Measurements from ENCODE around the gene GOLGA6L2.

Gene GOLGA6L2

GRCh38 chr15:23438816-23439466 is 8.1 kb downstream of the GOLGA6L2 start:
- TF ChIP-seq ZFP30 (CRISPR knock-in tag; IDR thresholded peaks at IDR 0.05) (no peak), ESRRG (CRISPR knock-in tag; IDR thresholded peaks at IDR 0.05) (no peak), PATZ1 (CRISPR knock-in tag; IDR thresholded peaks at IDR 0.05; ENCODE audit: borderline replicate concordance) (no peak), TOX (CRISPR knock-in tag; IDR thresholded peaks at IDR 0.05; ENCODE audit: borderline replicate concordance) (no peak), POU6F1 (CRISPR knock-in tag; IDR thresholded peaks at IDR 0.05; ENCODE audit: borderline replicate concordance, low read depth) (no peak), CSDC2 (CRISPR knock-in tag; IDR thresholded peaks at IDR 0.05) (no peak), ZFP3 (CRISPR knock-in tag; IDR thresholded peaks at IDR 0.05) (no peak), SNAI2 (CRISPR knock-in tag; IDR thresholded peaks at IDR 0.05) (no peak), ISL1 (CRISPR knock-in tag; IDR thresholded peaks at IDR 0.05) (no peak), OSR1 (CRISPR knock-in tag; IDR thresholded peaks at IDR 0.05) (no peak), ZC3H10 (CRISPR knock-in tag; IDR thresholded peaks at IDR 0.05) (no peak), PPARA (CRISPR knock-in tag; IDR thresholded peaks at IDR 0.05; ENCODE audit: borderline replicate concordance) (no peak), CREB5 (CRISPR knock-in tag; IDR thresholded peaks at IDR 0.05; ENCODE audit: low read depth) (no peak)
- no peak for ATAC-seq

- TF ChIP-seq PPARA (CRISPR knock-in tag; IDR thresholded peaks at IDR 0.05; ENCODE audit: borderline replicate concordance) (no peak), GLIS3 (CRISPR knock-in tag; IDR thresholded peaks at IDR 0.05) (no peak), PATZ1 (CRISPR knock-in tag; IDR thresholded peaks at IDR 0.05; ENCODE audit: borderline replicate concordance) (no peak), ZFP3 (CRISPR knock-in tag; IDR thresholded peaks at IDR 0.05) (no peak), POU6F1 (CRISPR knock-in tag; IDR thresholded peaks at IDR 0.05; ENCODE audit: borderline replicate concordance, low read depth) (no peak), CREB5 (CRISPR knock-in tag; IDR thresholded peaks at IDR 0.05; ENCODE audit: low read depth) (no peak), TOX (CRISPR knock-in tag; IDR thresholded peaks at IDR 0.05; ENCODE audit: borderline replicate concordance) (no peak), ZFP30 (CRISPR knock-in tag; IDR thresholded peaks at IDR 0.05) (no peak), SNAI2 (CRISPR knock-in tag; IDR thresholded peaks at IDR 0.05) (no peak), TCF4 (CRISPR knock-in tag; IDR thresholded peaks at IDR 0.05; ENCODE audit: borderline replicate concordance) (no peak), ESRRG (CRISPR knock-in tag; IDR thresholded peaks at IDR 0.05) (no peak), ZC3H10 (CRISPR knock-in tag; IDR thresholded peaks at IDR 0.05) (no peak), CSDC2 (CRISPR knock-in tag; IDR thresholded peaks at IDR 0.05) (no peak), ARNTL (CRISPR knock-in tag; IDR thresholded peaks at IDR 0.05; ENCODE audit: borderline replicate concordance, low read depth) (no peak), ZNF70 (CRISPR knock-in tag; IDR thresholded peaks at IDR 0.05) (no peak)
- ATAC-seq: no peak
Observed at GRCh38 chr15:23437673-23438072, 9.4 kb downstream of the GOLGA6L2 start.

DNA sequence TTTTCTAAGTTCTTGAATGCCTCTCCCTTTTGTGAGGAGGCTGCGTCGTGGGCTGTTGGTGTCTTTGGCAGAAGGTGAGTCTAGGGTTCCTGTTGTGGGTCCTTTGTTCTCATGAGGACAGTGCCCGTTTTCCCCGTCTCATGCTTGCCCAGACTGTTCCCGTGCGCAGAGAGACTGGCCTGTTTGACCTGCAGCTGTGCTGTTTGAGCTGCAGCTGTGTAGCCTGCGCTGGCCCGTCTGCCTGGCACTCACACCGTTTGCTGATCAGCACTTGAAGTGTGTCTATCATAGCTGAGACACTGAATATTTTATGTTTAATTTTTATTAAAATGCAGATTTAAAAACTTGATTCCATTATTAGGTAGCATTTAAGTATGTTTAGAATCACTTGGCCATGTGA is 9.9 kb downstream of the GOLGA6L2 start:
- TF ChIP-seq GLIS3 (CRISPR knock-in tag; IDR thresholded peaks at IDR 0.05) (no peak), PPARA (CRISPR knock-in tag; IDR thresholded peaks at IDR 0.05; ENCODE audit: borderline replicate concordance) (no peak), ESRRG (CRISPR knock-in tag; IDR thresholded peaks at IDR 0.05) (no peak), ZFP3 (CRISPR knock-in tag; IDR thresholded peaks at IDR 0.05) (no peak), POU6F1 (CRISPR knock-in tag; IDR thresholded peaks at IDR 0.05; ENCODE audit: borderline replicate concordance, low read depth) (no peak), ZNF70 (CRISPR knock-in tag; IDR thresholded peaks at IDR 0.05) (no peak), CSDC2 (CRISPR knock-in tag; IDR thresholded peaks at IDR 0.05) (no peak), RARB (CRISPR knock-in tag; IDR thresholded peaks at IDR 0.05) (no peak), ARNTL (CRISPR knock-in tag; IDR thresholded peaks at IDR 0.05; ENCODE audit: borderline replicate concordance, low read depth) (no peak), SNAI2 (CRISPR knock-in tag; IDR thresholded peaks at IDR 0.05) (no peak)

More for the DNA sequence above, 9.9 kb downstream of the GOLGA6L2 start:
- no peak for ATAC-seq

Data from SK-N-SH treated with all-trans-retinoic acid at 6 μM for 48 hours (cell line).